G401 (cell line): ENCODE measurements around the gene PRDM1. TPM values are rescaled to one million over a fixed set of nuclear protein-coding genes. Genes with fewer than 3 reads are reported as not detected.
"Not testable (repeated sequence)": the region's sequence is repeated elsewhere in the genome, so short reads cannot be mapped to it uniquely, and the experiment has no call there.

Source experiments
- DNase-seq: peaks from one replicate; pipeline ENCODE4 v3.0.0-alpha.2; 2015; ENCODE audit warnings: low spot score
- in situ Hi-C: cut with HindIII; loops from 2 replicates; pipeline ENCODE4 v1.10.0; 2016; ENCODE audit warnings: low sequenced_read_pairs, mixed read lengths
- total RNA-seq: library from RNA; depleted of rRNA; stranded (reverse); fragments of >200 nt; shearing (Covaris generic); gene quantifications from 2 replicates; pipeline ENCODE4 v1.2.3, GENCODE V29; 2014

PRDM1 gene
- total RNA-seq, 1 experiment from 2014 or later = not detected

DNA sequence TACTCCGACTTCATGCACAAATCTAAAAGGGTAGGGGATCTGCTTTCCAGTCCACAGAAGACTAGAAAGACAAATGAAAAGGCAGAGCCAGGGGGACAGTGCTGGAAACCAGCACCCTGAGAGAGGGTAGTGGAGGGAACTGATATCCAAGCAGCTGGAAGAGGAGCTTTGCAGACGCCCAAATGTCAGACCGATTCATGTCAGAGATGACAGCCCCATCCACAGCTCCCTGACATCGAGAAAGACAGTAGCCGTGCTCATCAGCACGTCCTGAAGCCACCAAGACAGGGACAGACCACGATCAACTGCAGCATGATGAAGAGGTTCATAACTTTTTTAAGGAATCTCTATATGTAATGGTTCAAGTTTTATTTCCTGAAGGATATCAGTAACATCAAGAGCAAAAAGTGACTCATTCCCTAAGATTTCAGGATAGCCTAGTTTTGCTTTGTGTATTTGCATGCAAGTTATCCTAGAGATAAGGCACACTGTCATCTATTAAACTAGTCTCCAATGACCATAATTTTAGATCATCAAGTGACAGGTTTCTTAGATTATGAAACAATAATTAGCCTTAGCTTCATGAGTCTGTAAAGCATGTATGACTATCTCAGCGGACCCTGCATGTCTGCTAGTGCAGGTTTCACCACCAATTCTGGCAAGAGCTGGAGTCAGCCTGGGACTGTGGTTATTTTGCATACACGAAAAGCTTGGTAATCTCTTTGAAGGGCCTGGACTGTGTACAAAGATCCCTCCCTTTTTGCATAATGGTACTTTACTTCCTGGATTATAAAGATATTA is 43.0 kb downstream of the PRDM1 start:
- DNase-seq = no peak
- in situ Hi-C loops = no loop called here

- in situ Hi-C loops = no loop called here
- no peak for DNase-seq
Measured at GRCh38 chr6:106132153-106132698, 46.1 kb downstream of the PRDM1 start.

DNA sequence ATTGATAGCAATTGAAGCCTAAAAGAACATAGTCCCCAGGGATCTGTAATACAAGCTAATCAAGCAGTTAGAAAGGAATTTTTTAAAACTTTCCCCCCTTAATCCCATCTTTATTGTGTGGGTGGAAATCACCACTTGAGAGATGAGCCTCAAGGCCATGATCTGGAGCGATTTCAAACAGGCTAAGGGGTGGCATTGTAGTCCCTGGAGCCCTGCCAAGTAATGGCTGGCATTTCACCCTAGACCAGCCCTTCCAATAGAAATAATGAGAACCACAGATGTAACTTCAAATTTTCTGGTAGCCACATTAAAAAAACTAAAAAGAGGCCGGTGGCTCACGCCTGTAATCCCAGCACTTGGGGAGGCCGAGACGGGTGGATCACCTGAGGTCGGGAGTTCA is 46.9 kb downstream of the PRDM1 start:
- DNase-seq = peak; percentile 6
- in situ Hi-C loops = no loop called here

DNA sequence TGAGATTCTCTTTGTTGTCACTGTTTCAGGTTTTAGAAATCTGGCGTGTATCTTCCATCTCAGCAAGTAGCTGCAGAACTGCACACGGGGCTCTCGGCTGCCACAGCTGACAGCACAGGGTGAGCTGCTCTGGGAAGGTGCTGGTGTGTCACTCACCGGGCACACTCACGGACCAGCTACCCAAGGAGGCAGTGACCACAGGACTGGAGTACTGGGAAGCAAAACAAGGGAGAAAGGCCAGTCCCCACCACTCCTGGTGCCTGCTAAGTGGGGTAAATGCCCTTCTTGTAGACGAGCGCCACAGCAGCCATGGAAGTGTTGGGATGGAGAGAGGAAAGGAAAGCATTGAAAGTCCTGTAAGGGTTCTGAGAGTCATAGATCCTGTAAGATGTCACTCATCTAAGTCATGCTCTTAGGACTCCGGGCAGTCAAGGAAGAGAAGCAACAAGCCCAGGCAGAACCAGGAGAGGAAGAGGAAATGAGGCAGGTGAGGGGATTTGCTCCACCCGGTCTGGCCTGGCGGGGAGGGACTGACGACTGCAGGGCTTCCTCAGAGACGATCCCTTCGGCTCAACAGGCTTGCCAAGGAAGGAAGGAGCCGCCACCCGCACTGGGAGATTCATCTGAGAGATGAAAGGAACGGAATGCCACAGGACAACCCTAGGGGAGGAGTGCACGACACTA is 48.1 kb downstream of the PRDM1 start:
- DNase-seq = no peak

DNA sequence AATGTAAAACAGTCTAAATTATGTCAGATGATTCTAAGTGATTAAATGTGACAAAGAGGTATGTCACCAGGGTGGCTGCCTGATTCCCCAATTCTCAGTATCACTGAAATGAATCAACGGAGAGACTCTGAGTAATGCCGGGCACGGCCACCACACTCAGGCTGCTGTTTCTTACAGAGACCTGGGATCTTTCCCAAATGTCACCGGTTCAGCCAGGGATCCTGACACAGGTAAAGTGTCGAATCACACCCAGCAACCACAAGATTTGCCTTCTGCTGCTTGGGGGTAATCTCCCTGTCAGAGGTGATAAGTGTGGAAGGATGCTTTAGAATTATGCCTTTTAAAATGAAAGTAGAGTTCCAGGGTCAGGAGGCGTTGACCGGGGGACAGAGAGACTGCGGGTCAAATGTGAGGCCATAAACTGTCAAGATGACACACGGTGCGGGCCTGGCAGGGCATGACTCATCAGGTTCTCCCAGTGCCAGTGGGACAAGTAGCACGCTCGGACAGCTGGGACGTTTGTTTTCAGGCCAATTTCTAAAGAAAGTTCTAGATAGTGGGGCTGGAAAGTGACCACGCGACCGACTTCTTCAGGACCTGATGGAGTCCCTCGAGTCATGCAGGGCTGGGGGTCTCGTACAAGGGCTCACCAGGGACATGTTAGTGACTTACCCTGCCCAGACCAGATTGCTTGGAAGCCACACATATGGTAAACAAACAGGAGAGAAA is 48.9 kb downstream of the PRDM1 start:
- in situ Hi-C loops = no loop called here
- no peak for DNase-seq

More for the DNA sequence above, 48.1 kb downstream of the PRDM1 start:
- in situ Hi-C loops = no loop called here

DNA sequence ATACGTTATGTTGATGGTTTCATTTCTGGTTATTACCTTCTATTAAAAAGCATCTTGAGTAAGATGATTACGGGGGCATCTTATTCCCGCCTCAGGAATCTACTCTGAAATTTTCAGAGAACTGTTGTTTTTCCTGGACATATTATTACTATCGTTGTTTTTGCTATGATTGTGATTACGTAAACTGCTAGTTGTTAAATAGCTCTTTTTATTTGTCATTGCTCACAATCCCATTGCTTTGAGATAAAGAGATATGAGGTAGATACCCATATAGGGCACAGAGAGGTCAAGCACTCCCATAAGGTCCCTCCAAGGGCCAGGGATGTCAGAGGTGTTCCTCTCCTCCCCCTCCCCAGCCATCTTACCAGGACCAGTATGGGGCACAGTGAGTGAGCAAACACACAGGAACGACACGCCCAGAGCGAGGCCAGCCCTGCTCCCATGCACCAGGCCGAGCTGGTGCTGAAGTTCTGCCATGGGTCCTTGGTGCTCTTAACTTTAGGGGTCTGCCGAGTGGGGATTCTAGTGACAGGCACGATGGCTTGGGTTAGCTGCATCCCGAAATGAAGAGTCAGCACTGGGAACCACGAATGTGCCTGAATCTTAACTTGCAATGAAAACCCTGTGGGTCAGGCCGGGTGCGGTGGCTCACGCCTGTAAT is 49.9 kb downstream of the PRDM1 start:
- in situ Hi-C loops = no loop called here
- no peak for DNase-seq

DNA sequence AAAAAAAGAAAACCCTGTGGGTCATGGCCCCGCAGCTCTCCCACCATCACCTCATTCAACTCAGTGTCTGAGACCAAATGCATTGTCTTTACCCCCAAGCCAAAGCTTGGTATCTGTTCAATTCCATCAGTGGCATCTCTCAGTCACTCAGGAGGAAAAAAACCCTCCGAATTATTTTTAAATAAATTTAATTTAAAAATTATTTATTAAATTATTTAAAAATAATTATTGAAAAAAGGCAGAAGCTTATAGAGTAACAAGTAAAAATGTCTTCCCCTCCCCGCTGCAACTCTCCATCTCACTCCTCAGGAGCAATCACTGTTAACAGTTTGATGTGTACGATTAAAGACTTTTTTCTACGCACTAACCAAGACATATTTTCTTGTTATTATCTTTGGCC is 50.7 kb downstream of the PRDM1 start:
- DNase-seq = no peak
- in situ Hi-C loops = no loop called here

- no peak for DNase-seq
- in situ Hi-C loops = no loop called here
Measured at GRCh38 chr6:106138151-106138550, 52.0 kb downstream of the PRDM1 start.

GRCh38 chr6:106141441-106142237 is 55.5 kb downstream of the PRDM1 start:
- no peak for DNase-seq
- in situ Hi-C loops = no loop called here

DNA sequence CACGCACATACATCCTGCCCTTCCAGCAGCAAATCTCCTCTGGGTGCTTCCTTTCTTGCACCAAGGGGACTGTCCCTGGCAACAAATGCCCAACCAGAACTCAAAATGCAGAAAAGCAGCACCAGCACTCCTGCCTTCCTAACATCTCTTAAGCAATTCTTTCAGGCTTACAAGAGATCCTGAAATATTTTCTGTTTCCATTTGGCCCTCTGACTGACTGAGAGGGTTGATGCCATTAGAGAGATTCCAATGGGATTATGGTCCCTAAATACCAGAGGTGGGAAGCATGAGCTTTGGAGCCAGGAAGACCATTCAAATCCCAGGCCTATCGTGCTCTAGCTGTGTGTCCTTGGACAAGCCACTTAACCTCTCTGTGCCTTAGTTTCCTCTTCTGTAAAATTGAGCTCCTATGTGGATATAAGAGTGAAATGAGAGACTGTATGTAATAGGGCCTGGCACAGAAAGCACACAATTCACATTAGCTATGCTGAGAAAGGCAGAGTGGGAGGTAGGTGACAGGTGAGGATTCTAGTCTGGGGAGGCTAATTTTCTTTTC is 56.8 kb downstream of the PRDM1 start:
- DNase-seq = no peak
- in situ Hi-C loops = no loop called here

DNA sequence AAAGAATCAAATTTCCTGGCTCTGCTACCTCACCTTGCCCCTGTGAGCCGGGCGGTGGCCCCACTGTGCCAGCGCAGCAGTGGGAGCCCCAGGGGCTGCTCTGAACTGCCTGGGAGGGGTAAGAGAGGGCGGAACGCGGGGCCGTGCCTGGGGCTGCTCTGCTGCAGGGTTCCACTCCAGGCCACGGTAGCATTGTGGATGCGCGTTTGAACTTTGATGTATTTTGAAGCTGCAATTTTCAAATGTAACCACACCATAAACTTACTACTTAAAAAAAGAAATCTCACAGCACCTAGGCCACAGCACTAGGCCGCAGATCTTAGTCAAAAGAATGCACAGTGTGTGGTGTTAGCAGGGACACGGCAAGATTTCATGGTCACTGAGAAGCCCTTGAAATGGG is 57.5 kb downstream of the PRDM1 start:
- no peak for DNase-seq
- in situ Hi-C loops = no loop called here

GRCh38 chr6:106145144-106145543 is 59.0 kb downstream of the PRDM1 start:
- no peak for DNase-seq
- in situ Hi-C loops = no loop called here

DNA sequence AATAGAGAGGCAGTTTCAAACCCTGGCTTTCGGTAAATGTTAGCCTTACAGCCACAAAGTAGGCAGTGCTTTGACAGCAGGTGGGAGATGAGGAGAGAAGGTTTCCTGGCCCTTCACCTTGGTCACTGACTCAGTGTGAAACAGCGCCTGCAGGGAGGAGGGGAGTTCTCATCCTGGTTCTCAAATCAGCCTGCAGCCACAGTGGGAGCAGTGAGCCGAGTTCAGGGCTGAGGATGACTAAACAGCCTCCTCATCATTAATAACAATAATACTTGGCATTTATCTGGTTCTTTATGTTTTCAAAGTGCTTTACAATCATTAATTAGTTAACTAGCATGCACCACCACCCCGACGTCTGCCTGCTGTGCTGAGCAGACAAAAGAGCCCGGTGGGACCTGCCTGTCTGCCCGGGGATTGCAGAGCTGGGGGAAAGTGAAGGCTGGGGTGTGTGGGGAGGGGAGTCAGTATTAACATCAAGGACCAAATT is 59.6 kb downstream of the PRDM1 start:
- in situ Hi-C loops = no loop called here
- no peak for DNase-seq

GRCh38 chr6:106146852-106147351 is 60.8 kb downstream of the PRDM1 start:
- DNase-seq = no peak
- in situ Hi-C loops = no loop called here

DNA sequence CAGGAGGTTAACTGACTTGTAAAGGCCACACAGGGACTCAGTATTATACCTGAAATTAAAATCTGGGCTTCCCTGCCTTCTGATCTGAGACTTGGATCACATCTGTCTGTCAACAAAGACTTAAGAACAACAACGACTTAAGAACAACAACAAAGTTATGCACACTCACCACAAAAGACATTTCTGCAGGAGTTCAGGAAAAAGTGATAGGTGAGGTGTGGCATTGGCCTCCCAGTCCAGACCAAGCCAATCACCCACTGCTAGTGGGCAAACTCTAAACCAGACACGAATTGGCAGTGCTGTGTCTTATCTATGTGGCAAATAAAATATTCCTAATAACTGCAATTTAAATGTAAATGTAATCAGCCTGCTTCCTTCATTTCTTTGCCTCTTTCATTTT is 61.3 kb downstream of the PRDM1 start:
- in situ Hi-C loops = no loop called here

GRCh38 chr6:106149472-106150069 is 63.4 kb downstream of the PRDM1 start:
- in situ Hi-C loops = no loop called here

More for the DNA sequence above, 61.3 kb downstream of the PRDM1 start:
- no peak for DNase-seq

DNA sequence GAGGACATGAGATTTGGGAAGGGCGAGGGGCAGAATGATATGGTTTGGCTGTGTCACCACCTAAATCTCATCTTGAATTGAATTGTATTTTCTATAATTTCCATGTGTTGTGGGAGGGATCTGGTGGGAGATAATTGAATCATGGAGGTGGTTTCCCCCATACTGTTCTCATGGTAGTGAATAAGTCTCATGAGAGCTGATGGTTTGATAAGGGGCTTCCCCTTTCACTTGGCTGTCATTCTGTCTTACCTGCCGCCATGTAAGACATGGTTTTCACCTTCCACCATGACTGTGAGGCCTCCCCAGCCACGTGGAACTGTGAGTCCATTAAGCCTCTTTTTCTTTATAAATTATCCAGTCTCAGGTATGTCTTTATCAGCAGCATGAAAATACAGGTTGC is 66.3 kb downstream of the PRDM1 start:
- DNase-seq, in situ Hi-C loops: not testable (repeated sequence)

More at GRCh38 chr6:106149472-106150069, 63.4 kb downstream of the PRDM1 start:
- no peak for DNase-seq
